Peyer's patch (tissue), 4 donors: ENCODE measurements around the gene COL4A1. TPM values are rescaled to one million over a fixed set of nuclear protein-coding genes. Genes with fewer than 3 reads are reported as not detected.

ENCODE experiments used
- DNase-seq, 3 donors: peaks; one replicate each; pipeline ENCODE4 v3.0.0-alpha.2; 2017 to 2019
- H3K27ac ChIP-seq, 4 donors: fragments of 200-600 bp; sonication (generic); one replicate each; pipeline ENCODE4 v1.5.1; 2016 to 2019
- H3K27me3 ChIP-seq, 2 donors: fragments of 200-600 bp; sonication (generic); one replicate each; pipeline ENCODE4 v1.5.1; 2019
- H3K36me3 ChIP-seq, 3 donors: fragments of 200-600 bp; sonication (generic); one replicate each; pipeline ENCODE4 v1.5.1; 2016 to 2019
- H3K4me1 ChIP-seq, 4 donors: fragments of 200-600 bp; sonication (generic); one replicate each; pipeline ENCODE4 v1.5.1; 2016 to 2019
- H3K4me3 ChIP-seq, 4 donors: fragments of 200-600 bp; sonication (generic); 1 replicate in 3 of 4; 2 replicates in 1 of 4; pipeline ENCODE4 v1.5.1; 2016 to 2019; ENCODE audit warnings: mild to moderate bottlenecking in 1 of 4
- H3K9me3 ChIP-seq, 4 donors: fragments of 200-600 bp; sonication (generic); one replicate each; pipeline ENCODE4 v1.5.1; 2016 to 2019; ENCODE audit warnings: mild to moderate bottlenecking in 1 of 4
- CTCF ChIP-seq, 6 experiments: fragments of 450-650 bp in 4 of 6; fragments of 200-600 bp in 2 of 6; sonication (generic) in 1 of 6; IDR thresholded peaks; one replicate each; pipeline ENCODE4 v1.5.1; 2017 to 2019; ENCODE audit warnings: antibody characterized with exemption in 6 of 6, mild to moderate bottlenecking in 3 of 6, moderate library complexity in 1 of 6
- POLR2A ChIP-seq, 2 donors: fragments of 450-650 bp; IDR thresholded peaks; one replicate each; pipeline ENCODE4 v1.5.1; 2017; ENCODE audit warnings: antibody characterized with exemption in 2 of 2, mild to moderate bottlenecking in 2 of 2, moderate library complexity in 2 of 2
- total RNA-seq, 4 donors: library from RNA; depleted of rRNA; stranded (reverse); fragments of >200 nt; gene quantifications; one replicate each; pipeline ENCODE4 v1.1.0, GENCODE V29; 2016

Gene COL4A1
- total RNA-seq, 4 donors from 2014 or later: 28.0 to 69.3 (median 36.3) TPM

GRCh38 chr13:110156301-110157049 is 150.5 kb downstream of the COL4A1 start:
- no peak for DNase-seq
- no peak overlapping the region for H3K27ac ChIP-seq
- no peaks in the 10 kb centered on the region for H3K9me3 ChIP-seq
- no peak overlapping the region for H3K4me3 ChIP-seq
- H3K36me3 ChIP-seq: peaks cover 0 to 40% (median 0%) of the 10 kb centered on the region in 3 donors
- H3K4me1 ChIP-seq: no peaks in the 10 kb centered on the region
- TF ChIP-seq POLR2A (IDR thresholded peaks at IDR 0.05) (no peak), CTCF (IDR thresholded peaks at IDR 0.05) (no peak)
- no peaks in the 10 kb centered on the region for H3K27me3 ChIP-seq

GRCh38 chr13:110155072-110155471 is 151.9 kb downstream of the COL4A1 start:
- no peak overlapping the region for H3K4me3 ChIP-seq
- H3K4me1 ChIP-seq: no peaks in the 10 kb centered on the region
- no peaks in the 10 kb centered on the region for H3K9me3 ChIP-seq
- no peak for TF ChIP-seq CTCF (IDR thresholded peaks at IDR 0.05)
- TF ChIP-seq POLR2A (IDR thresholded peaks at IDR 0.05): no peak
- no peak overlapping the region for H3K27ac ChIP-seq
- DNase-seq: no peak
- no peaks in the 10 kb centered on the region for H3K27me3 ChIP-seq
- peaks cover 0 to 45% (median 0%) of the 10 kb centered on the region in 3 donors for H3K36me3 ChIP-seq

GRCh38 chr13:110154410-110154933 is 152.5 kb downstream of the COL4A1 start:
- Histone ChIP-seq H3K4me3 (no peak overlapping the region), H3K9me3 (no peaks in the 10 kb centered on the region), H3K4me1 (no peaks in the 10 kb centered on the region), H3K36me3 (peaks cover 0 to 47% (median 0%) of the 10 kb centered on the region in 3 donors), H3K27me3 (no peaks in the 10 kb centered on the region), H3K27ac (no peak overlapping the region)
- TF ChIP-seq CTCF (IDR thresholded peaks at IDR 0.05) (no peak), POLR2A (IDR thresholded peaks at IDR 0.05) (no peak)
- DNase-seq: no peak

GRCh38 chr13:110152351-110152750 is 154.6 kb downstream of the COL4A1 start:
- no peak for DNase-seq
- peaks cover 0 to 36% (median 0%) of the 10 kb centered on the region in 3 donors for H3K36me3 ChIP-seq
- H3K9me3 ChIP-seq: no peaks in the 10 kb centered on the region
- no peaks in the 10 kb centered on the region for H3K27me3 ChIP-seq
- TF ChIP-seq POLR2A (IDR thresholded peaks at IDR 0.05) (no peak), CTCF (IDR thresholded peaks at IDR 0.05) (no peak)
- H3K4me1 ChIP-seq: no peaks in the 10 kb centered on the region
- no peak overlapping the region for H3K4me3 ChIP-seq
- no peak overlapping the region for H3K27ac ChIP-seq

GRCh38 chr13:110151462-110151861 is 155.5 kb downstream of the COL4A1 start:
- Histone ChIP-seq H3K36me3 (peaks cover 0 to 36% (median 0%) of the 10 kb centered on the region in 3 donors), H3K4me1 (no peaks in the 10 kb centered on the region), H3K27me3 (no peaks in the 10 kb centered on the region), H3K4me3 (no peak overlapping the region), H3K9me3 (no peaks in the 10 kb centered on the region), H3K27ac (no peak overlapping the region)
- DNase-seq: no peak
- TF ChIP-seq POLR2A (IDR thresholded peaks at IDR 0.05): no peak
- no peak for TF ChIP-seq CTCF (IDR thresholded peaks at IDR 0.05)
